Dendritic cell treated with granulocyte-macrophage colony-stimulating factor and Interleukin-4, amounts not matched to agents 40 ng/mL and 50 ng/mL, for 4 days (primary cell): Measurements from ENCODE around the gene DOCK1.

Experiments used
- H3K27ac Mint-ChIP-seq: one replicate; pipeline ENCODE4 v1.8.0; 2022; ENCODE audit warnings: mild to moderate bottlenecking, mixed read lengths
- H3K27me3 Mint-ChIP-seq: one replicate; pipeline ENCODE4 v1.8.0; 2022; ENCODE audit warnings: mild to moderate bottlenecking, mixed read lengths
- H3K36me3 Mint-ChIP-seq: one replicate; pipeline ENCODE4 v1.8.0; 2022; ENCODE audit warnings: low read depth, mixed read lengths
- H3K4me1 Mint-ChIP-seq: one replicate; pipeline ENCODE4 v1.8.0; 2022; ENCODE audit warnings: low read depth, mixed read lengths
- H3K4me3 Mint-ChIP-seq: one replicate; pipeline ENCODE4 v1.8.0; 2022; ENCODE audit warnings: mild to moderate bottlenecking, moderate library complexity, mixed read lengths
- H3K9me3 Mint-ChIP-seq: one replicate; pipeline ENCODE4 v1.8.0; 2022; ENCODE audit warnings: mixed read lengths
- intact Hi-C: fragments of 100-400 bp; cut with micrococcal nuclease; formaldehyde crosslinking; loops from one replicate; pipeline ENCODE4 v1.15.0; 2022

Gene DOCK1

GRCh38 chr10:127194111-127194510 is 288.9 kb downstream of the DOCK1 start:
- no peak overlapping the region for H3K4me3 Mint-ChIP-seq
- H3K27me3 Mint-ChIP-seq = peaks cover 55% of the 10 kb centered on the region

GRCh38 chr10:127194599-127194998 is 289.4 kb downstream of the DOCK1 start:
- Mint-ChIP-seq H3K9me3 (no peaks in the 10 kb centered on the region), H3K27ac (no peak overlapping the region), H3K36me3 (no peaks in the 10 kb centered on the region), H3K4me1 (no peaks in the 10 kb centered on the region), H3K27me3 (peaks cover 56% of the 10 kb centered on the region), H3K4me3 (no peak overlapping the region)
- intact Hi-C loops = no loop called here

More at GRCh38 chr10:127194111-127194510, 288.9 kb downstream of the DOCK1 start:
- intact Hi-C loops = no loop called here
- no peak overlapping the region for H3K27ac Mint-ChIP-seq
- no peaks in the 10 kb centered on the region for H3K4me1 Mint-ChIP-seq
- H3K9me3 Mint-ChIP-seq = no peaks in the 10 kb centered on the region
- no peaks in the 10 kb centered on the region for H3K36me3 Mint-ChIP-seq

- H3K36me3 Mint-ChIP-seq = no peaks in the 10 kb centered on the region
- H3K27me3 Mint-ChIP-seq = peaks cover 56% of the 10 kb centered on the region
- H3K4me1 Mint-ChIP-seq = no peaks in the 10 kb centered on the region
- no peaks in the 10 kb centered on the region for H3K9me3 Mint-ChIP-seq
- no peak overlapping the region for H3K4me3 Mint-ChIP-seq
- intact Hi-C loops = no loop called here
- H3K27ac Mint-ChIP-seq = no peak overlapping the region
Measured at GRCh38 chr10:127195041-127195506, 289.8 kb downstream of the DOCK1 start.

GRCh38 chr10:127195571-127196281 is 290.5 kb downstream of the DOCK1 start:
- Mint-ChIP-seq H3K9me3 (no peaks in the 10 kb centered on the region), H3K27me3 (peaks cover 56% of the 10 kb centered on the region), H3K4me3 (no peak overlapping the region), H3K4me1 (no peaks in the 10 kb centered on the region), H3K27ac (no peak overlapping the region), H3K36me3 (no peaks in the 10 kb centered on the region)
- intact Hi-C loops = no loop called here

- intact Hi-C loops = no loop called here
- Mint-ChIP-seq H3K27ac (no peak within 1 kb of the TSS), H3K36me3 (no peaks in the 10 kb centered on the region), H3K27me3 (peaks cover 51% of the 10 kb centered on the region), H3K4me1 (no peaks in the 10 kb centered on the region), H3K4me3 (no peak within 1 kb of the TSS), H3K9me3 (no peaks in the 10 kb centered on the region)
Measured at GRCh38 chr10:127196282-127197153, 291.3 kb downstream of the DOCK1 start, which contains the start of gene INSYN2A. Gene INSYN2A (minus strand): TSS chr10:127196591. CDS start chr10:127176395, 20,196 bp downstream.

- Mint-ChIP-seq H3K4me3 (no peak overlapping the region), H3K27me3 (peaks cover 51% of the 10 kb centered on the region), H3K4me1 (no peaks in the 10 kb centered on the region), H3K27ac (no peak overlapping the region), H3K36me3 (no peaks in the 10 kb centered on the region), H3K9me3 (no peaks in the 10 kb centered on the region)
- intact Hi-C loops = no loop called here
Measured at GRCh38 chr10:127197154-127197432, 291.9 kb downstream of the DOCK1 start.

- Mint-ChIP-seq H3K4me3 (no peak overlapping the region), H3K9me3 (no peaks in the 10 kb centered on the region), H3K36me3 (no peaks in the 10 kb centered on the region), H3K4me1 (no peaks in the 10 kb centered on the region), H3K27me3 (peaks cover 47% of the 10 kb centered on the region), H3K27ac (no peak overlapping the region)
- intact Hi-C loops = no loop called here
Measured at GRCh38 chr10:127198307-127198706, 293.1 kb downstream of the DOCK1 start.

- no peak overlapping the region for H3K4me3 Mint-ChIP-seq
- H3K9me3 Mint-ChIP-seq = no peaks in the 10 kb centered on the region
Measured at GRCh38 chr10:127198721-127199120, 293.5 kb downstream of the DOCK1 start.

GRCh38 chr10:127200646-127201045 is 295.4 kb downstream of the DOCK1 start:
- intact Hi-C loops = no loop called here
- Mint-ChIP-seq H3K27me3 (peaks cover 27% of the 10 kb centered on the region), H3K4me1 (no peaks in the 10 kb centered on the region), H3K4me3 (no peak overlapping the region), H3K36me3 (no peaks in the 10 kb centered on the region), H3K9me3 (no peaks in the 10 kb centered on the region), H3K27ac (no peak overlapping the region)

More at GRCh38 chr10:127198721-127199120, 293.5 kb downstream of the DOCK1 start:
- H3K36me3 Mint-ChIP-seq = no peaks in the 10 kb centered on the region
- H3K27ac Mint-ChIP-seq = no peak overlapping the region
- peaks cover 43% of the 10 kb centered on the region for H3K27me3 Mint-ChIP-seq
- intact Hi-C loops = no loop called here
- H3K4me1 Mint-ChIP-seq = no peaks in the 10 kb centered on the region

GRCh38 chr10:127203067-127203466 is 297.8 kb downstream of the DOCK1 start:
- no peaks in the 10 kb centered on the region for H3K9me3 Mint-ChIP-seq

GRCh38 chr10:127207081-127207480 is 301.9 kb downstream of the DOCK1 start:
- intact Hi-C loops = no loop called here
- Mint-ChIP-seq H3K27ac (no peak overlapping the region), H3K36me3 (no peaks in the 10 kb centered on the region), H3K9me3 (no peaks in the 10 kb centered on the region), H3K4me1 (peaks cover 10% of the 10 kb centered on the region), H3K4me3 (no peak overlapping the region), H3K27me3 (no peaks in the 10 kb centered on the region)

More at GRCh38 chr10:127203067-127203466, 297.8 kb downstream of the DOCK1 start:
- peaks cover 5% of the 10 kb centered on the region for H3K27me3 Mint-ChIP-seq
- no peaks in the 10 kb centered on the region for H3K4me1 Mint-ChIP-seq
- intact Hi-C loops = no loop called here
- H3K4me3 Mint-ChIP-seq = no peak overlapping the region
- H3K27ac Mint-ChIP-seq = no peak overlapping the region
- no peaks in the 10 kb centered on the region for H3K36me3 Mint-ChIP-seq

- H3K27me3 Mint-ChIP-seq = no peaks in the 10 kb centered on the region
- H3K4me3 Mint-ChIP-seq = no peak overlapping the region
- no peak overlapping the region for H3K27ac Mint-ChIP-seq
- no peaks in the 10 kb centered on the region for H3K36me3 Mint-ChIP-seq
- no peaks in the 10 kb centered on the region for H3K9me3 Mint-ChIP-seq
- intact Hi-C loops = no loop called here
- H3K4me1 Mint-ChIP-seq = peaks cover 10% of the 10 kb centered on the region
Measured at GRCh38 chr10:127210936-127211466, 305.8 kb downstream of the DOCK1 start.

GRCh38 chr10:127215866-127216265 is 310.6 kb downstream of the DOCK1 start:
- intact Hi-C loops = no loop called here
- no peak overlapping the region for H3K4me3 Mint-ChIP-seq
- no peaks in the 10 kb centered on the region for H3K36me3 Mint-ChIP-seq
- peaks cover 5% of the 10 kb centered on the region for H3K4me1 Mint-ChIP-seq
- no peak overlapping the region for H3K27ac Mint-ChIP-seq
- H3K9me3 Mint-ChIP-seq = no peaks in the 10 kb centered on the region
- no peaks in the 10 kb centered on the region for H3K27me3 Mint-ChIP-seq

- no peaks in the 10 kb centered on the region for H3K36me3 Mint-ChIP-seq
- H3K4me3 Mint-ChIP-seq = no peak overlapping the region
- H3K9me3 Mint-ChIP-seq = no peaks in the 10 kb centered on the region
- H3K4me1 Mint-ChIP-seq = peaks cover 2% of the 10 kb centered on the region
- H3K27ac Mint-ChIP-seq = no peak overlapping the region
- intact Hi-C loops = no loop called here
- H3K27me3 Mint-ChIP-seq = no peaks in the 10 kb centered on the region
Measured at GRCh38 chr10:127216274-127216673, 311.0 kb downstream of the DOCK1 start.
